Neural cell (in vitro differentiated cells): ENCODE data around the gene YPEL4. TPM values are rescaled to one million over a fixed set of nuclear protein-coding genes. Genes with fewer than 3 reads are reported as not detected.
A peak's percentile ranks its signal among the peaks of the same experiment; 100 is the strongest.

Experiments
- H2AFZ ChIP-seq: fragments of 200-600, 300-800 bp; sonication (generic), shearing (Covaris generic); 2 replicates; pipeline ENCODE4 v1.6.0; 2014; ENCODE audit warnings: low read depth, mild to moderate bottlenecking, antibody characterized with exemption, low read length, moderate library complexity
- H3F3A ChIP-seq: fragments of 200-600 bp; shearing (Covaris generic); 2 replicates; pipeline ENCODE4 v1.6.1; 2016; ENCODE audit warnings: mild to moderate bottlenecking, moderate library complexity, mixed read lengths, antibody characterized with exemption, low read length; ENCODE audit not compliant: insufficient read depth, poor library complexity, severe bottlenecking
- H3K27ac ChIP-seq: fragments of 200-600, 300-800 bp; sonication (generic), shearing (Covaris generic); 2 replicates; pipeline ENCODE4 v1.5.1; 2014; ENCODE audit warnings: mild to moderate bottlenecking, low read length, moderate library complexity
- H3K27me3 ChIP-seq: fragments of 300-800, 200-600 bp; sonication (generic), shearing (Covaris generic); 2 replicates; pipeline ENCODE4 v1.6.0; 2014; ENCODE audit warnings: mild to moderate bottlenecking, low read depth, low read length, moderate library complexity; ENCODE audit not compliant: insufficient read depth
- H3K36me3 ChIP-seq: fragments of 300-800, 200-600 bp; sonication (generic), shearing (Covaris generic); 2 replicates; pipeline ENCODE4 v1.5.1; 2014; ENCODE audit warnings: mild to moderate bottlenecking, antibody characterized with exemption, low read length, moderate library complexity; ENCODE audit not compliant: insufficient read depth
- H3K4me2 ChIP-seq: fragments of 300-800, 200-600 bp; sonication (generic), shearing (Covaris generic); 2 replicates; pipeline ENCODE4 v1.6.0; 2014; ENCODE audit warnings: mild to moderate bottlenecking, low read length
- H3K4me3 ChIP-seq: fragments of 300-800, 200-600 bp; sonication (generic), shearing (Covaris generic); 2 replicates; pipeline ENCODE4 v1.5.1; 2014; ENCODE audit warnings: mild to moderate bottlenecking, low read length, moderate library complexity
- H3K79me2 ChIP-seq: fragments of 200-600 bp; shearing (Covaris generic); replicated peaks from 2 replicates; pipeline ENCODE4 v1.6.0; 2014; ENCODE audit warnings: mild to moderate bottlenecking, low read length, moderate library complexity; ENCODE audit not compliant: insufficient read depth
- H3K9ac ChIP-seq: fragments of 300-800, 200-600 bp; sonication (generic), shearing (Covaris generic); 2 replicates; pipeline ENCODE4 v1.6.1; 2016; ENCODE audit warnings: mild to moderate bottlenecking, low read length, mixed read lengths
- H3K9me2 ChIP-seq: fragments of 200-600 bp; shearing (Covaris generic); 2 replicates; pipeline ENCODE4 v1.6.1; 2016; ENCODE audit warnings: mild to moderate bottlenecking, low read length, mixed read lengths; ENCODE audit not compliant: insufficient read depth
- H3K9me3 ChIP-seq: fragments of 200-600, 300-800 bp; sonication (generic), shearing (Covaris generic); 2 replicates; pipeline ENCODE4 v1.6.1; 2016; ENCODE audit warnings: mild to moderate bottlenecking, mixed run types, low read length, moderate library complexity, mixed read lengths
- H4K20me1 ChIP-seq: fragments of 200-600 bp; shearing (Covaris generic); 2 replicates; pipeline ENCODE4 v1.6.1; 2016; ENCODE audit warnings: mild to moderate bottlenecking, mixed run types; ENCODE audit not compliant: insufficient read depth
- EP300 ChIP-seq: fragments of 450-650 bp; conservative IDR thresholded peaks from 2 replicates; pipeline ENCODE4 v1.6.1; 2014; ENCODE audit warnings: antibody characterized with exemption, mild to moderate bottlenecking, moderate library complexity; ENCODE audit not compliant: poor library complexity, severe bottlenecking
- EZH2 ChIP-seq: fragments of 200-600, 300-800 bp; shearing (Covaris generic), sonication (generic); IDR thresholded peaks from 2 replicates; pipeline ENCODE4 v1.6.1; 2014; ENCODE audit warnings: antibody characterized with exemption, low read length, borderline replicate concordance, mild to moderate bottlenecking; ENCODE audit not compliant: insufficient read depth, poor library complexity, severe bottlenecking
- MXI1 ChIP-seq: fragments of 450-650 bp; conservative IDR thresholded peaks from 2 replicates; pipeline ENCODE4 v1.6.1; 2014; ENCODE audit warnings: antibody characterized with exemption, mild to moderate bottlenecking; ENCODE audit not compliant: poor library complexity, severe bottlenecking
- POLR2AphosphoS5 ChIP-seq: IDR thresholded peaks from 2 replicates; pipeline ENCODE4 v1.6.1; 2012
- RAD21 ChIP-seq: fragments of 450-650 bp; conservative IDR thresholded peaks from 2 replicates; pipeline ENCODE4 v1.6.1; 2014; ENCODE audit warnings: antibody characterized with exemption, mild to moderate bottlenecking, moderate library complexity
- SMC3 ChIP-seq: fragments of 450-650 bp; conservative IDR thresholded peaks from 2 replicates; pipeline ENCODE4 v1.6.1; 2014; ENCODE audit warnings: antibody characterized with exemption, mild to moderate bottlenecking, moderate library complexity; ENCODE audit not compliant: poor library complexity
- TAF1 ChIP-seq: IDR thresholded peaks from 2 replicates; pipeline ENCODE4 v1.6.1; 2012; ENCODE audit warnings: low read depth
- polyA plus RNA-seq: library from polyadenylated mRNA; depleted of rRNA; stranded (reverse); fragments of >200 nt; gene quantifications from 2 replicates; pipeline ENCODE4 v1.2.3, GENCODE V29; 2014
- TF ChIP-seq, protein P1 (sequence below): fragments of 450-650 bp; IDR thresholded peaks from 2 replicates; pipeline ENCODE4 v1.5.1; 2014; ENCODE audit warnings: antibody characterized with exemption, mild to moderate bottlenecking, moderate library complexity; ENCODE audit not compliant: poor library complexity, severe bottlenecking
- TF ChIP-seq, protein P2 (sequence below): IDR thresholded peaks from 2 replicates; pipeline ENCODE4 v1.6.1; 2012; ENCODE audit warnings: borderline replicate concordance

Gene YPEL4
- polyA plus RNA-seq, 1 donor from 2014 or later, result 18.4 TPM

DNA sequence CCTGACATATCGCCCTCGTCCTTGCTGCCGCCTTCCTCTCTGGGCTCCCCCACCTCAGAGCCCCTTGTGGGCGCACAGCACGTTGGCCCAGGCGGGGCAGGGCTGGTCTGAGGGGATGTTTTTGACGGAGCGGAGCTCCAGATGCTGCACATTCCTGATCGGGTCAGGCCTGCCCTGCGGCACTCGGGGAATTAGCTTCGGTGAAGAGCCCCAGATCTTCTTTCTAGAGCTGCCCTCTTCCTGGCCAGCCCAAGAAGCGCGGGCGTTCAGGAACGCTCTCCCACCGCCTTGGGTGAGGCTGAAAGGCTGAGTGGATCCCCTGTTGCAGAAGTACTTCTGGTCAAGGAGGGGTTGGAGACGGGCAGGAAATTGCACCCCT, 12.1 kb downstream of the YPEL4 start:
- H3K27ac ChIP-seq, result peak overlapping the region; percentile 92
- H2AFZ ChIP-seq, result peak overlapping the region; percentile 57
- H3K79me2 ChIP-seq, result peaks cover 36% of the 10 kb centered on the region
- H3K27me3 ChIP-seq, result no peaks in the 10 kb centered on the region
- H3K4me2 ChIP-seq, result peak overlapping the region; percentile 32
- TF ChIP-seq SMC3 (no peak), POLR2AphosphoS5 (no peak), MXI1 (no peak), EZH2 (no peak), EP300 (no peak), RAD21 (no peak), TAF1 (no peak)
- TF ChIP-seq, protein P1, sequence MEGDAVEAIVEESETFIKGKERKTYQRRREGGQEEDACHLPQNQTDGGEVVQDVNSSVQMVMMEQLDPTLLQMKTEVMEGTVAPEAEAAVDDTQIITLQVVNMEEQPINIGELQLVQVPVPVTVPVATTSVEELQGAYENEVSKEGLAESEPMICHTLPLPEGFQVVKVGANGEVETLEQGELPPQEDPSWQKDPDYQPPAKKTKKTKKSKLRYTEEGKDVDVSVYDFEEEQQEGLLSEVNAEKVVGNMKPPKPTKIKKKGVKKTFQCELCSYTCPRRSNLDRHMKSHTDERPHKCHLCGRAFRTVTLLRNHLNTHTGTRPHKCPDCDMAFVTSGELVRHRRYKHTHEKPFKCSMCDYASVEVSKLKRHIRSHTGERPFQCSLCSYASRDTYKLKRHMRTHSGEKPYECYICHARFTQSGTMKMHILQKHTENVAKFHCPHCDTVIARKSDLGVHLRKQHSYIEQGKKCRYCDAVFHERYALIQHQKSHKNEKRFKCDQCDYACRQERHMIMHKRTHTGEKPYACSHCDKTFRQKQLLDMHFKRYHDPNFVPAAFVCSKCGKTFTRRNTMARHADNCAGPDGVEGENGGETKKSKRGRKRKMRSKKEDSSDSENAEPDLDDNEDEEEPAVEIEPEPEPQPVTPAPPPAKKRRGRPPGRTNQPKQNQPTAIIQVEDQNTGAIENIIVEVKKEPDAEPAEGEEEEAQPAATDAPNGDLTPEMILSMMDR, result no peak
- TF ChIP-seq, protein P2, sequence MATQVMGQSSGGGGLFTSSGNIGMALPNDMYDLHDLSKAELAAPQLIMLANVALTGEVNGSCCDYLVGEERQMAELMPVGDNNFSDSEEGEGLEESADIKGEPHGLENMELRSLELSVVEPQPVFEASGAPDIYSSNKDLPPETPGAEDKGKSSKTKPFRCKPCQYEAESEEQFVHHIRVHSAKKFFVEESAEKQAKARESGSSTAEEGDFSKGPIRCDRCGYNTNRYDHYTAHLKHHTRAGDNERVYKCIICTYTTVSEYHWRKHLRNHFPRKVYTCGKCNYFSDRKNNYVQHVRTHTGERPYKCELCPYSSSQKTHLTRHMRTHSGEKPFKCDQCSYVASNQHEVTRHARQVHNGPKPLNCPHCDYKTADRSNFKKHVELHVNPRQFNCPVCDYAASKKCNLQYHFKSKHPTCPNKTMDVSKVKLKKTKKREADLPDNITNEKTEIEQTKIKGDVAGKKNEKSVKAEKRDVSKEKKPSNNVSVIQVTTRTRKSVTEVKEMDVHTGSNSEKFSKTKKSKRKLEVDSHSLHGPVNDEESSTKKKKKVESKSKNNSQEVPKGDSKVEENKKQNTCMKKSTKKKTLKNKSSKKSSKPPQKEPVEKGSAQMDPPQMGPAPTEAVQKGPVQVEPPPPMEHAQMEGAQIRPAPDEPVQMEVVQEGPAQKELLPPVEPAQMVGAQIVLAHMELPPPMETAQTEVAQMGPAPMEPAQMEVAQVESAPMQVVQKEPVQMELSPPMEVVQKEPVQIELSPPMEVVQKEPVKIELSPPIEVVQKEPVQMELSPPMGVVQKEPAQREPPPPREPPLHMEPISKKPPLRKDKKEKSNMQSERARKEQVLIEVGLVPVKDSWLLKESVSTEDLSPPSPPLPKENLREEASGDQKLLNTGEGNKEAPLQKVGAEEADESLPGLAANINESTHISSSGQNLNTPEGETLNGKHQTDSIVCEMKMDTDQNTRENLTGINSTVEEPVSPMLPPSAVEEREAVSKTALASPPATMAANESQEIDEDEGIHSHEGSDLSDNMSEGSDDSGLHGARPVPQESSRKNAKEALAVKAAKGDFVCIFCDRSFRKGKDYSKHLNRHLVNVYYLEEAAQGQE, result no peak
- no peaks in the 10 kb centered on the region for H3F3A ChIP-seq
- no peaks in the 10 kb centered on the region for H3K9me3 ChIP-seq
- no peaks in the 10 kb centered on the region for H3K36me3 ChIP-seq
- no peaks in the 10 kb centered on the region for H4K20me1 ChIP-seq
- no peaks in the 10 kb centered on the region for H3K9me2 ChIP-seq
- H3K4me3 ChIP-seq, result peak overlapping the region; percentile 96
- H3K9ac ChIP-seq, result peak overlapping the region; percentile 96

DNA sequence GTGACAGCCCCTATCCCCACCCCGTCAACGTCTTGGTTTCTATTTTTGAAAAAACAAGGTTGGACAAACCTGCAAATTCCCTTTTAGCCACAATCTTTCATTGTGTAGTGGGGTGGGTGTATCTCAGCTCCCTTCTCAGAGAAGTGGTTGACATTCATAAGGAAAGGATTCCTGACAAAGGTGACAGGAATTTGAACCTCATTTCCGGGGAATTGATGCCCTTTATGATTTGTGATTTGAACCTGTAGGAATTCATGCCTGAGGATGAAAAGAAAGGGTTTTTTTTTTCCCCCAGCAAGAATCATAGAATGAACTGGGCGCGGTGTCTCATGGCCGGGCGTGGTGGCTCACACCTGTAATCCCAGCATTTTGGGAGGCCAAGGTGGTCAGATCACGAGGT, 14.5 kb downstream of the YPEL4 start:
- no peaks in the 10 kb centered on the region for H3F3A ChIP-seq
- no peaks in the 10 kb centered on the region for H3K36me3 ChIP-seq
- no peak overlapping the region for H2AFZ ChIP-seq
- H3K4me2 ChIP-seq, result no peak overlapping the region
- H3K9me3 ChIP-seq, result no peaks in the 10 kb centered on the region
- H3K4me3 ChIP-seq, result no peak overlapping the region
- no peaks in the 10 kb centered on the region for H3K27me3 ChIP-seq
- no peak overlapping the region for H3K9ac ChIP-seq
- peaks cover 20% of the 10 kb centered on the region for H3K79me2 ChIP-seq
- H3K9me2 ChIP-seq, result no peaks in the 10 kb centered on the region
- H3K27ac ChIP-seq, result no peak overlapping the region
- H4K20me1 ChIP-seq, result no peaks in the 10 kb centered on the region
- TF ChIP-seq MXI1 (no peak), EP300 (no peak)
- TF ChIP-seq, protein P2, result no peak
